T-helper 1 cell treated with Interleukin-12 subunit alpha and Interleukin-12 subunit beta and Interleukin-4 antibody, amounts not matched to agents 30 ng/mL and 1 ng/mL, for 36 hours (primary cell): ENCODE measurements around the gene GTF2B. TPM values are rescaled to one million over a fixed set of nuclear protein-coding genes. Genes with fewer than 3 reads are reported as not detected.
"Not testable (repeated sequence)": the region's sequence is repeated elsewhere in the genome, so short reads cannot be mapped to it uniquely, and the experiment has no call there.

Experiments used
- intact Hi-C: fragments of 100-400 bp; cut with micrococcal nuclease; formaldehyde crosslinking; loops from one replicate; pipeline ENCODE4 v1.15.1; 2024
- total RNA-seq: library from RNA; stranded (reverse); gene quantifications from 2 replicates; pipeline ENCODE4 v1.2.3, GENCODE V29; 2022

The GTF2B gene
- total RNA-seq, 1 donor from 2014 or later = 43.2 TPM

DNA sequence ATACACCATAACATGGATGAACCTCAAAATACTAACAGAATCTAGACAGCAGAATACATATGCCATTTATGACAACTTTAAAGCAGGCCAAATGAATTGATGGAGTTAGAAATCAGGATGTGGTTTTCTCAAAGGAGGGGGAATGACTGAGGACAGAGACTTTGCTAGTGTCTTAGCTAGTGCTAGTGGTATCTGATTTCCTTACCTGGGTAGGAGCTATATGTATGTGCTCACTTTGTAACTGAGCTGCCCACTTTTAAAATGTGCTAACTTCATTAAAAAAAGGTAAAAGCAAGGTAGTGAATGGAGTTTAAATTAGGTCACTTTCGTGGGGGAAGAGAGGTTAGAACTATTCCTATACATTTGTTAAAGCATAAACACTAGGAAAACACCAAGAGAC is 2.6 kb downstream of the GTF2B start:
- intact Hi-C loops = loop anchor here (1.0 kb wide), 1 partner anchor 11 kb away; no protein-coding TSS in a partner anchor

DNA sequence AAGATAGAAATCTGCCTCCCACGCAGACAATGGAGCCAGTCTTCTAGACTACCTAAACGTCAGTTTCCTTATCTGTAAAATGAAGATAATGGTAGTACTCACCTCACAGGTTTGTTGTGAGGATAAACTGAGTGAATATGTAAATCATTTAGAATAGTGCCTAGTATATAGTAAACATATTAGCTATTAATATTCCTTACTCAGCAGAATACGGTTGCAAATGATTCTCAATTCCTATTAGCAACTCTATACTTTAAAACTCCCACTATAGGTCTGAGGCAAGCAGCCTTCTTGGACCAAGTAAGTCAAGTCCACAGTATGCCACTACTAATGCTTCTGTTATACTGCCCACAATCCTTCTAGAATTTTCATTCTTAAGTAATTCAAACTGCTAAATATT is 5.4 kb downstream of the GTF2B start:
- intact Hi-C loops = no loop called here

DNA sequence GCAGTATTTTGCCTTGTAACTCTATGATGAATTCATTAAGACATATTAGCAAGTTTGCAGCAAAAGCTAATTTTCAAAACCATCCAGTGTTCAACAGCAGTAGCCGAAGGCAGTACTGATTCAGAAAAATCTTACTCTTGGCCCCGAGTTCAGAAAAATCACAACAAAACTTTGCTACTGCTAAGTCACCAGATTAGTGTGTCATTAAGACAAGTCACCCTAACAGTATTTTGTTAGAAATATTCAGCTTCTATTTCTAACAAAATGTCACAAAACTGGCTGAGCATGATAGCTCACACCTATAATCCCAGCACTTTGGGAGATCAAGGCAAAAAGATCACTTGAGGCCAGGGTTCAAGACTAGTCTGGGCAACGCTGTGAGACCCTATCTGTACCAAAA is 8.2 kb downstream of the GTF2B start:
- intact Hi-C loops = no loop called here

DNA sequence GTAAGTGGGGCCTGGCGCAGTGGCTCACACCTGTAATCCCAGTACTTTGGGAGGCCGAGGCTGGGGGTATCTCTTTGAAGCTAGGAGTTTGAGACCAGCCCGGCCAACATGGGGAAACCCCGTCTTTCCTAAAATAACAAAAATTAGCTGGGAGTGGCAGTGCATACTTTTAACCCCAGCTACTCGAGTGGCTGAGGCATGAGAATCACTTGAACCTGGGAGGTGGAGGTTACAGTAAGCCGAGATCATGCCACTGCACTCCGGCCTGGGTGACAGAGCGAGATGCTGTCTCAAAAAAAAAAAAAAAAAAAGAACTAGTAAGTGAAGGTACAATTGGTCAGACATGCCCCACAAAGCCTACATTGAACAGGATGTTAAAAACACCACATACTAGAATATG is 10.7 kb downstream of the GTF2B start:
- intact Hi-C loops = not testable (repeated sequence)

DNA sequence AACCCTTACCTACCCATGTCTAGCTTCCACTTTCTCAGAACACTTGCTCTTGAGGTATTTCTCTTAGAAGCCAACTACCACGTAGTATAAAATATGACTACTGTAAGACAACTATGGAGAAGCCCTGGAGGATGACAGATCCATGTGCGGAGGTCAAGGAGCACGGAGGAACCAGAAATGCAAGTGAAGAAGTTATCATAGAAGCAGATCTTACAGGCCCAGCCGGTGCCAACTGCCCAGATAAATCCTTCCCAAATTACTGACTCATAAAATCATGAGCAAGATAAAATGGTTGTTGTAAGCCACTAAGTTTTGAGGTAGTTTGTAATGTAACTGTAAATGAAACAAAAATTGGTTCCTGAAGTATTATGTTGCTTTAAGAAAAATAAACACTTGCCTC is 12.6 kb downstream of the GTF2B start:
- intact Hi-C loops = loop anchor here (5.0 kb wide), 1 partner anchor 696 kb away; no protein-coding TSS in a partner anchor

DNA sequence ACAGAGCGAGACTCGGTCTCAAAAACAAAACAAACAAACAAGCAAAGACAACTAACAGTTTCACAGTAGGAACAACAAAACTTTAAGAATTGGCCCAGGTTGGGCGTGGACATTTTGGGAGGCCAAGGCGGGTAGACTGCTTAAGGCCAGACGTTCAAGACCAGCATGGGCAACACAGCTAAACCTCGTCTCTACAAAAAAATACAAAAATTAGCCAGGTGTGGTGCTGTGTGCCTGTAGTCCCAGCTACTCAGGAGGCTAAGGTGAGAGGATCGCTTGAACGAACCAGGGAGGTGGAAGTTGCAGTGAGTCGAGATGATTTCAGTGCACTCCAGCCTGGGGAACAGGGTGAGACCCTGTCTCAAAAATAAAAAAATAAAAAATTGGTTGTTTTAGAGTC is 13.5 kb downstream of the GTF2B start:
- intact Hi-C loops = loop anchor here (1.0 to 5.0 kb wide), 8 partner anchors 10 to 696 kb away; no protein-coding TSS in a partner anchor

DNA sequence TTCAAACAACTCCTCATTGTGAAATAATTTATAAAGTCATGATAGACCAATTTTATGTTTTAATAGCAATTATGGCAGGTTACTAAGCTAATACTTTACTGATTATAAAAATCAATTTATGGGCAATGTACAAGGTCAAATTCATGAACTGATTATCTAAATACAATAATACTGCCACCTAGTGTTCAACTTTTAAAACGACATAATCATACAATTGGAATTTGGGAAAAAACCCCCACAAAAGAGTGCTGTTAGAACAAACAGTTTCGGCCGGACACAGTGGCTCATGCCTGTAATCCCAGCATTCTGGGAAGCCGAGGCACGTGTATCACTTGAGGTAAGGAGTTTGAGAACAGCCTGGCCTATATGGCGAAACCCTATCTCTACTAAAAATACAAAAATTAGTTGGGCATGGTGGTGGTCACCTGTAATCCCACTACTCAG is 14.0 kb downstream of the GTF2B start:
- intact Hi-C loops = loop anchor here (1.0 to 5.0 kb wide), 8 partner anchors 9 to 695 kb away; no protein-coding TSS in a partner anchor

DNA sequence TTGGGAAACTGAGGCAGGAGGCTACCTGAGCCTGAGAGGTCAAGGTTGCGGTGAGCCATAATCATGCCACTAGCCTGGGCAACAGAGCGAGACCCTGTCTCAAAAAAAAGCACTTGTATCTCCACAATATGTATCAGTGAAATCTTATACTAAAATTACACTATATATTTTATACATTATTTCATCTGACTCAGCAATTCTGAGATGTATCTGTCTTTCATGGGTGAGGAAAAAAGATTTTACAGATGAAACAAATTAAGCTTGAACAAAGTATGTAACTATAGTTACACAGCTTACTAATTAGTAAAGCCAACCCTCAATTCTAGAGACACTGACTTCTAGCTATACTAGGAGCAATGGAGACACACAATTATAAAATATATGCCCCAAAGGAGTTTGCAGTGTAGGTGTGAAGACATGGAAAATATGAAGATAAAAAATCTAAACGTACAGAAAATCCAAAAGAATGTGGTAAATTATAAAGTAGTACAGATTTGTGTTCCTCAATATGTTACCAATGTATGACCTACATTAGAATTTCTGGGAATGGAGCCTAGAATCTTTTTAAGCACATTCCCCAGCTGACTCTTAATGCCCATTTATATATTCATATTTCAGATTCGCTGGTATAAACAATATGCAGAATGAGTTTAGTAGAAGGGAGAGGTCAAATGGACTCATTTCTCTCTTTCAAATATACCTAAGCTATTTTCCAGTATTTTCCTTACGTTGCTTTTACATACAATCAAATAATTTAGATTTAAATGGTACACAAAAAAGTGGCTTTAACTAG is 14.6 kb downstream of the GTF2B start:
- intact Hi-C loops = loop anchor here (1.0 to 5.0 kb wide), 8 partner anchors 8 to 694 kb away; no protein-coding TSS in a partner anchor

DNA sequence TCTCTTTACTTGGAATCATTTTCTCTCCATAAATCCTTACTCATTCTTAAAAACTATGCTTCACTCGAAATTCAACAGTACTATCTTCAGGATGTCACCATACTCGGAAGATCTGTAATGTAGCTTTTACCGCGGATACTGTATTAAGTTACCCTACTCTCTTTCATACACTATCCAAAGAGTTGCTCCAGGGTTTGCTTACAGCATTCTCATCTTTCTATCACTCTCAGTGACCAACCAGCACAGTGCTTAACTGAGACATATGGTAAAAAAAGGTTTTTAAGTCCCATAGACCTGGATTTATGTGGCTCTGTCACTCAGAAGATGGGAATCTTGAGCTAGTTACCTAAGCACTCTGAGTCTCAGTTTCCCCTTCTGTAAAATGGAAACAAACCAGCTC is 15.8 kb downstream of the GTF2B start:
- intact Hi-C loops = loop anchor here (5.0 kb wide), 1 partner anchor 693 kb away; no protein-coding TSS in a partner anchor

DNA sequence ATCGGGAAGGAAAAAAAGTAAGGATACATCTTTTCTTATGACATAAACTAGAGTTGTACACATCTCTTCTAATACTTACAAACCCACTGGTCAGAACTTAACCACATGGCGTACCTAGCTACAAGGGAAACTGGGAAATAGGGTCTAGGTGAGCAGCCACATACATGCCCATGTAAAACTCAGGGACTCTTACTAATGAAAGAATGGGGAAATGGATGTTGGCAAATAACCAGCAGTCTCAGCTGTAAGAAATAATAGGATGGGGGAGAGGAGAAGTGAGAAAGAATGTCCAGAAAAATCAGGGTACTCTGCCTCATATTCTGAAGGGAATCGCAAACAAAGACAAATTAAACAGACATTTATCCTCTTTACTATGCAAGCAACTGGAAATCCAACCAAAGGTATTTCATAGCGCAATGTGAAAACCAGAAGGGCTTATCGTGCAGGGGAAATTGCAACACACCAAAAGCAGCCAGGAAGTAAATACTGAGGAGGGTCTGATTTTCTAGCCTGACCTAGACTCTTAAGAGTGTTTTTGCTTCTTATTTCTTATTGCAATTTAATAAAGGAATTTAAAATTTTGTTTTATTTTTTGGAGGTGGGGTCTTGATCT is 17.5 kb downstream of the GTF2B start:
- intact Hi-C loops = no loop called here

DNA sequence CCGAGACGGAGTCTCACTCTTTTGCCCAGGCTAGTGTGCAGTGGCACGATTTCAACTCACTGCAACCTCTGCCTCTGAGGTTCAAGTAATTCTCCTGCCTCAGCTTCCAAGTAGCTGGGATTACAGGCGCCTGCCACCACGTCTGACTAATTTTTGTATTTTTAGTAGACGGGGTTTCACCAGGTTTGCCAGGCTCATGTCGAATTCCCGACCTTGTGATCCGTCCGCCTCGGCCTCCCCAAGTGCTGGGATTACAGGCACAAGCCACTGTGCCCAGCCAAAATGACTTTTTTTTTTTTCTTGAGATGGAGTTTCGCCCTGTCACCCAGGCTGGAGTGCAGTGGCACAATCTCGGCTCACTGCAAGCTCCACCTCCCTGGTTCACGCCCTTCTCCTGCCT is 21.7 kb downstream of the GTF2B start:
- intact Hi-C loops = not testable (repeated sequence)

DNA sequence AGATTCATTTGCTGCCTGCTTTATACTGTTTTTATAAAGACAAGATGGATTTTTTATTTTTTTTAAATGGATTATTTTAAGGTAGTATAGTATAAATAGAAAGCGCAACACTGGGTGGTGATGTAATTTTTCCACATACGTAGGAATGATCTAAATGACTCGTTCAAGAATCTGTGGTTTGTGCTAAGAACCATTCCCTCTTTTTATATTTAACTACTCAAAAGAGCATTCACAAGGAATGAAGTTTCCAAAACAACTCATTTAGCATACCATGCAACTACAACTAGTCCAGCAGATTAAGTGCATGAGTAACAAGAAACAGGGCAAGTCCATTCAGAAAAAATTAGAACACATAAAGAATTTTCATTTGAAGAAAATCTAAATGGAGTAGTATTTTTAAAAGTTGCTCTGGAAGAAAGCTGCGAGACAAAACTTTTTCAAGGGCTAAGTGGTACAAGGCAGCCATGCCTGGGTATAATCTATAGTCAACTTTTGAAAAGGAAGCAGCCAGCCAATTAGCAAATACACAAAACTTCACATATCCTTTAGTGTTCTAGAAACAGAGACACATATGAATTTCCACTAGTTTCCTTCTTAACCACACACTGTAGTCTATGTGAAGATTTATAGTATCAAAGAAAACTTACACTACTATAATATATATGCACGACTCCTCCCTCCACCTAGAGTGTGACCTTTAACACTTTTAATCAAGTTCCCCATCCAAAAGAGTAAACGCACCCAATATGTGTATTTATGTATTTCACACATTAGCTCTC is 23.4 kb downstream of the GTF2B start:
- intact Hi-C loops = loop anchor here (1.0 kb wide), 1 partner anchor 9 kb away; no protein-coding TSS in a partner anchor

DNA sequence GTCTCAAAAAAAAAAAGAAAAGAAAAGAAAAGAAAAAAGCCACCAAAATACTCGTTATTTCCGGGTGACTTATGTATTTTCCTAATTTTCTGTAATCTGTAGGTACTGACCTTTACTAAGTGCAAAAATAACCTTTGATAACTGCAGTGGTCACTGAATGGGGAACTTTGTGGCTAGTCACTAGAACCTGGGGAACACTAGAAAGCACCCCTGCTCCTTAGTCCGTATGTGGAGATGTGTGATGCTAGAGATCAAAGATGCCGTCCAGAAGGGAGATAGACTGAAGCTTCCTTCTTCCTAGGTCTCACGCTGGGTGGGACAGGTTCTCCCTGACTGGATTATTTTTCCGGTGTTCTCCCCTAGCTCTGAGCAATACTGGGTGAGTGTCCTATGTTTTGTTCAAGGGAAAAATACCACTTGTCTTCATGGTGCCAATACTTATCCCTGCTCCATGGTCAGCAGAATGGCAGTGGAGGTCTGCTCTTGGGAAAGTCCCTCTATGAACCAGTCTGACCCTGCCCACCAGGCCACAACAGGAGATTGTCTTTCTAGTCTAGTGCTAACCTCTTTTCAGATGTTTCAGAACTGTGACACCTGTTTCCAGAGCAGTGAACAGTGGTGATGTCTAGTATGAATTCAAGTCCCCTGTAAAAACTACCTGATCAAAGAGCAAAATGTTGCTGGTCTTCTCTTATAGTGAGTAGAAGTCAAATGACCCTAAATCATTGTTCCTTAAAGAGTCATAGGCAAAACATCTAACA is 39.9 kb downstream of the GTF2B start:
- intact Hi-C loops = no loop called here

DNA sequence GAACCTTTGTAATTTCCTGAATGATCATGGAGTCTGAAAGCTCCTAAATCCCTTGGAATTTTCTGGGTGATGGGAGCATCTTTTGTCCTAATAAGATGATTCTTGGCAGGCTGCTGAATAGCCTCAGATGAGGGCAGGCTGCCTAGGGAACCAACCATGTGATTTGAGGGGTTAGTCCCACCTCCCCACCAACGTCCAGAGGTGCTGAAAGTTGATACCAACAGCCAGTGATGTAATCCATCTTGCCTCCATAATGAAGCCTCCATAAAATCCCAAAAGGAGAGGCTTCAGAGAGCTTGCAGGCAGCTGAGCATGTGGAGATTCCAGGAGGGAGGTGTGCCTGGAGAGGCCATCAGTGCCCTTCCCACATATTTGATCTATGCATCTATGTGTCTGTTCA is 43.7 kb downstream of the GTF2B start:
- intact Hi-C loops = no loop called here

DNA sequence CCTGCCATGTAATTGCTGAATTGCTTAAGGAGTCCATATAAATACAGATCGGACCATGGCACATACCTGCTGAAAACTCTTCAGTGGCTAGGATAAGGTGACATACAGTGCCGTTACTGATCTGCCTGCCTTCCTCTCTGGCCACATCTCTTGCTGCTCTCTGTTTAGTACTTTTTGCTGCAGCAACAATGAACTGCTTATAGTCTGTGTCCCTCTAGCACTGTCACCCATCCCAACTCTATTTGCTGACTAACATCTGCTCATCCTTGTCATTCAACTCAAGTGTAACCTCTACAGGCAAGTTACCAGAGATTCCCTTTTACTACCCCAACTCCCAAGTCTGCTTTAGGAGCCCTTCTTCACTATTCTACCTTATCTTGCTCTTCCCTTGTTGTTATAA is 65.6 kb downstream of the GTF2B start:
- intact Hi-C loops = no loop called here

DNA sequence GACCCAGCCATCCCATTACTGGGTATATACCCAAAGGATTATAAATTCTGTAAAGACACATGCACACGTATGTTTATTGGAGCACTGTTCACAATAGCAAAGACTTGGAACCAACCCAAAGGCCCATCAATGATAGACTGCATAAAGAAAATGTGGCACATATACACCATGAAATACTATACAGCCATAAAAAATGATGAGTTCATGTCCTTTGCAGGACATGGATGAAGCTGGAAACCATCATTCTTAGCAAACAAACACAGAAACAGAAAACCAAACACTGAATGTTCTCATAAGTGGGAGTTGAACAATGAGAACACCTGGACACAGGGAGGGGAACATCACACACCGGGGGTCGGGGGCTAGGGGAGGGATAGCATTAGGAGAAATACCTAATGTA is 71.7 kb downstream of the GTF2B start:
- intact Hi-C loops = not testable (repeated sequence)

DNA sequence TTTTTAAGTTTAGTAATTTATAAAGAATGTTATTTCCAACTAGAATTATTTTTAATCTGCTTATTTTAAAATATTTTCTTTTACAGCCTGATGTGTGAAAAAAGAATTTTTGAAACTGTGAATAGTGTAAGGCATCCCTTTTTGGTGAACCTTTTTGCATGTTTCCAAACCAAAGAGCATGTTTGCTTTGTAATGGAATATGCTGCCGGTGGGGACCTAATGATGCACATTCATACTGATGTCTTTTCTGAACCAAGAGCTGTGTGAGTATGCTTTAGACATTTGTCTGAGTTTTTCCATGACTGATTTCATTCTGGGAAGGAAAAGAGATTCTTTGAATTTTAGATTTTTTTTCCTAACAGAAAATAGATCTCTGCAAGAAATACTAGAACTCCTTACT is 77.9 kb downstream of the GTF2B start:
- intact Hi-C loops = no loop called here

DNA sequence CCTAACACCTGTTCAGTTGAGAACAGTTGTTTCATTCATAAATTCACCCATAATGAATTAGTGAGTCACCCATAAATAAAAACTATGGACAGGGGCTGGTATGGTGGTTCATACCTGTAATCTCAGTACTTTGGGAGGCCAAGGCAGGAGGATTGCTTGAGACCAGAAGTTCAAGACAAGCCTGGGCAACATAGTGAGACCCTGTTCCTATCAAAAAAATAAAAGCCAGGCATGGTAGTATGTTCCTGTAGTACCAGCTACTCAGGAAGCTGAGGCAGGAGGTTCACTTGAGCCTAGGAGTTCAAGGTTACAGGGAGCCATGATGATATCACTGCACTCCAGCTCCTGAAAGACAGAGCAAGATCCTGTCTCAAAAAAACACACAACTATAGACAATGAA is 79.0 kb downstream of the GTF2B start:
- intact Hi-C loops = no loop called here

DNA sequence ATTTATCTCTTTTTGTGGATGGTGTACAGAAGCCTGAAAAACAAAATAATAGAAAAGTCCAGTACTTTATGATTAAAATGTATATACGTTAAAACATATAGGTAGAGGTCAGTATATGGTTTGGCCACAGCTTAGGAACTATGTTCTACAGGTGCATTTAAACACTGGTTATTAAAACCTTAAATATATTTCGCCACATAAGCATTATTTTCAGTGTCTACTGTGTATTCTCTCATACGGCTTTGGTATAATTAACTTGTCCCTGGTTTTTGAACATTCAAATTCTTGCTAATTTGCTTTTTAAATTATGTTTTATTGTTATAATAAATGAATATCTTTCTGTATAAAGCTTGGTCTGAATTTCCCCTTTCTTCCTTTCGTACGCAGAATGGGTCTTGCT is 87.9 kb downstream of the GTF2B start:
- intact Hi-C loops = no loop called here

DNA sequence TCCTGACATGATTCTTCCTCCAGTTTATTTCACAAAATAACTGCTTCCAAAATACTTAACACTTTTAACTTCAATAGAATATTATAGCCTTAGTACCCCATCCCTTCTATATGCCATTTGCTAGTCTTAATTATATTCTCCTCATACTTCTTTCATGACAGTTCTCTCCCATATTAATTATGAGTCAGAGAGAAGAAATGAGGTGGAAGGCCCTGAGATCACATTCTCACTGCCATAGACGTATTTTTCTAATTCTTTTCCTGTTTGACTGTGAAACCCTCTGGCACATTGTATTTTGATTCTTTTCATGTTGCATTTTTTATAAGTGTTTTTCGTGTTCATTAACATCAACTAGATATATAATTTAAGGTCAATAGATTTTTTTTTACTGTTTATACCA is 88.4 kb downstream of the GTF2B start:
- intact Hi-C loops = no loop called here
